Hepatocyte (in vitro differentiated cells): ENCODE measurements around the gene TRPM2.
A peak's percentile ranks its signal among the peaks of the same experiment; 100 is the strongest.

Experiments used
- CTCF ChIP-seq: fragments of 200-600 bp; sonication (generic); IDR thresholded peaks from 2 replicates; pipeline ENCODE4 v1.5.1; 2016; ENCODE audit warnings: antibody characterized with exemption, mild to moderate bottlenecking; ENCODE audit not compliant: poor library complexity
- EZH2 ChIP-seq: fragments of 200-600 bp; sonication (generic); IDR thresholded peaks from 2 replicates; pipeline ENCODE4 v1.6.1; 2016; ENCODE audit warnings: antibody characterized with exemption, mild to moderate bottlenecking, borderline replicate concordance
- EZH2phosphoT487 ChIP-seq: fragments of 200-600 bp; sonication (generic); IDR thresholded peaks from one replicate; pipeline ENCODE4 v1.6.1; 2018; ENCODE audit warnings: antibody characterized with exemption, mild to moderate bottlenecking, low read depth, moderate library complexity; ENCODE audit not compliant: unreplicated experiment, severe bottlenecking

GRCh38 chr21:44337941-44338895 lies 15.2 kb upstream of the TRPM2 start:
- TF ChIP-seq CTCF (peak; percentile 45), EZH2 (no peak), EZH2phosphoT487 (no peak)
